GM12864 (cell line): ENCODE results near the gene IPCEF1.
"Not testable (repeated sequence)": the region's sequence is repeated elsewhere in the genome, so short reads cannot be mapped to it uniquely, and the experiment has no call there.

Experiments used
- DNase-seq: peaks from one replicate; pipeline ENCODE4 v3.0.0-alpha.2; 2011; ENCODE audit warnings: low read depth
- H3K4me3 ChIP-seq: 2 replicates; pipeline ENCODE4 v1.5.1; 2011; ENCODE audit warnings: mild to moderate bottlenecking, low read depth, low read length, control low read depth
- TF ChIP-seq, protein P1 (sequence below): IDR thresholded peaks from 2 replicates; pipeline ENCODE4 v1.5.1; 2011; ENCODE audit warnings: low read depth, mild to moderate bottlenecking, moderate library complexity, low read length, control low read depth, inconsistent platforms; ENCODE audit errors: missing control alignments

IPCEF1 gene

DNA sequence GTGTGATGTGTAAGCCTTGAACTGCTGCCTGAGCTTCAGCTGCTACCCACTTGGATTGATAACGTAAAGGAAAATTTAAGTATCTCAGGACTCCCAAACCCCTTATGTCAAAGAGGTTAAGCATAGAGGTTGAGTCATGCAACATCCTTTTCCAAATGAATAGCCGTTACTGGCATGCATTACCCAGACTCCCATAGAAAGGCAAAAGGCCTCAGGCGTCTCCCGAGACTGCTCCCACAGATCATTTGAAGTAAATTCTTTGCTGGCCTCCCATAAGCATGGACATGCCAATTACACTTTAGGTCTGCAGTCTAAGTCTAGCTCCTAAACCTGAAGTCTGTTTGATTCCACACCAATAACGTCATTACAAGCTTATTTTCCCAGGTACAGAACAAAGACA, 14.7 kb downstream of the IPCEF1 start:
- H3K4me3 ChIP-seq = no peak overlapping the region
- no peak for DNase-seq
- TF ChIP-seq, protein P1, sequence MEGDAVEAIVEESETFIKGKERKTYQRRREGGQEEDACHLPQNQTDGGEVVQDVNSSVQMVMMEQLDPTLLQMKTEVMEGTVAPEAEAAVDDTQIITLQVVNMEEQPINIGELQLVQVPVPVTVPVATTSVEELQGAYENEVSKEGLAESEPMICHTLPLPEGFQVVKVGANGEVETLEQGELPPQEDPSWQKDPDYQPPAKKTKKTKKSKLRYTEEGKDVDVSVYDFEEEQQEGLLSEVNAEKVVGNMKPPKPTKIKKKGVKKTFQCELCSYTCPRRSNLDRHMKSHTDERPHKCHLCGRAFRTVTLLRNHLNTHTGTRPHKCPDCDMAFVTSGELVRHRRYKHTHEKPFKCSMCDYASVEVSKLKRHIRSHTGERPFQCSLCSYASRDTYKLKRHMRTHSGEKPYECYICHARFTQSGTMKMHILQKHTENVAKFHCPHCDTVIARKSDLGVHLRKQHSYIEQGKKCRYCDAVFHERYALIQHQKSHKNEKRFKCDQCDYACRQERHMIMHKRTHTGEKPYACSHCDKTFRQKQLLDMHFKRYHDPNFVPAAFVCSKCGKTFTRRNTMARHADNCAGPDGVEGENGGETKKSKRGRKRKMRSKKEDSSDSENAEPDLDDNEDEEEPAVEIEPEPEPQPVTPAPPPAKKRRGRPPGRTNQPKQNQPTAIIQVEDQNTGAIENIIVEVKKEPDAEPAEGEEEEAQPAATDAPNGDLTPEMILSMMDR = no peak

DNA sequence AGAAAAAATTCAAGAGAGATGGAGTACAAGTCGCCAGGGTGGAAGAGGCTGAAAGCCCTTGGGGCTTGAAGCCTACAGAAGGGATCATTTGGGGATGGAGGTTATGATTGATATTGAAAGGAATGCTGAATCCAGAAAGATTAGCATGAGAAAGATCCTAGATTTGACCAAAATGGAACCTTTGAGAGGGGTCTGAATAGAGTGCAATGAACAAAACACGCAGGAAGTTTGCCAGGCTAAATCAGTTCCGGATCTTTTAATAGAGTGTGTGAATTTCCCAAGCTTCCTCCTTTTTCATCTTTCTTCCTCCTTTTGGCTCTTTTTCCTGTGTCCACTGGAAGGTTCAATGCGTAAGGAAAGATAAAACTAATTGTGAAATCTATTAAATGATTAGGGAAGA, 15.3 kb downstream of the IPCEF1 start:
- TF ChIP-seq, protein P1 = no peak
- H3K4me3 ChIP-seq = no peak overlapping the region
- DNase-seq = no peak

DNA sequence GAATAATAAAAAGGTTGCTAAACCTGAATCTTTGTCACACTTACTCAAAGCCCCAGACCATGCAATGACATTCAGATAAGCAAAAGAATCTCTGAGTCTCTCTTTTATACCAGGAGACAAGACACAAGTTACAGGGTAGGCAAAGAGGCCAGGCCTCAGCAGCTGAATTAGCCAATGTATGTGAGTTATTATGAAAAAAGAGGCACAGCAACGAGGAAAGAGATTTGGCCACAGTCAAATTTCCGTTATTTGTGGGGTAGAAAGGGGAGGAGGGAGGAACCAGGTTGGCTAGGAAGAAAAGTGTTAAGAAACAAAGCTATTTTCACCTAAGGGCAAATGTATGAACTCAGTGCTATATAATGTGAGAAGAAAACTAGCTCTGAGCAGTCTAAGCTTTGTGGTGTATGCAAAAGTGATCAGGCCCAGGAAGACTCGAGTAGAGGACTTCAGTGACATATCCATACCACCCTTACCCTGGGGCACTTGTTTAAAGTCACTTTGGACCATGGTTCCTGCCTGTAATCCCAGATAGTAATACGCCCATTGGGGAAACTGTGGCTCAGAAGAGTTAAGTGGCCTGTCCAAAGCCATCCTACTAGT, 19.1 kb downstream of the IPCEF1 start:
- no peak for DNase-seq
- TF ChIP-seq, protein P1 = no peak
- H3K4me3 ChIP-seq = no peak overlapping the region

DNA sequence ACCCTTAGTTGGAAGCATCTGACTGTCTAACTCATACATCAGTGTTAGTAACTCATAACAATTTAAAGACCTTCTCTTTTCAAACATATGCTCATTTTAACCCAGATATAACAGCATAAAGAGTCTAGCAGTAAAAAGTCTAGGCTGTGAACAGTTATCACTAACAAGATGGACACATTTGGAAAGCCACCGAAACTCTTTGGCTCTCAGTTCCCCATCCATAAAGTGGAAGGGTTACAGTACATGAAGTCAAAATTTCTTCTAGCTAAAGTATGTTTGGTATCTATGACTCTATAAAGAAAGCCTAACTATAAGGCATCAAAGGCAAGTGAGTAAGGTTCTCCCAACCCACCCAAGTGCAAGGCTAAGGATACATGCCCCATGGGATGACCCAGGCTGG, 22.5 kb downstream of the IPCEF1 start:
- H3K4me3 ChIP-seq, DNase-seq: not testable (repeated sequence)

DNA sequence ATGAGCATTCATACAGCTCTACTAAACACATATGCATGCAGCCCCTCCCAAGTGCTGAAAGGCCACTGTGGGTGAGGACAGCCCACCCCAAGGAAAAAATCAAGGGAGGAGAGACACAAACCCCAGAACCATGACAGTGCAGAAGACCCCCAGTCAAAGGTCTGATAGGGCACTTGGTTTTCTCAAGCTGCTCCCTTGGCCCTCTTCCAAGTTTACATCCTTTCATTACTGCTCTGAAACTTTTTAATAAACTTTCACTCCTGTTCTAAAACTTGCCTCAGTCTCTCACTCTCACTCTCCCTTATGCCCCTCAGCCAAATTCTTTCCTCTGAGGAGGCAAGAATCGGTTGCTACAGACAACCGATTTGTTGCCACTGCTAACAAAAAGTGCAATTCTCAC, 24.9 kb downstream of the IPCEF1 start:
- TF ChIP-seq, protein P1 = no peak
- H3K4me3 ChIP-seq = no peak overlapping the region
- no peak for DNase-seq

DNA sequence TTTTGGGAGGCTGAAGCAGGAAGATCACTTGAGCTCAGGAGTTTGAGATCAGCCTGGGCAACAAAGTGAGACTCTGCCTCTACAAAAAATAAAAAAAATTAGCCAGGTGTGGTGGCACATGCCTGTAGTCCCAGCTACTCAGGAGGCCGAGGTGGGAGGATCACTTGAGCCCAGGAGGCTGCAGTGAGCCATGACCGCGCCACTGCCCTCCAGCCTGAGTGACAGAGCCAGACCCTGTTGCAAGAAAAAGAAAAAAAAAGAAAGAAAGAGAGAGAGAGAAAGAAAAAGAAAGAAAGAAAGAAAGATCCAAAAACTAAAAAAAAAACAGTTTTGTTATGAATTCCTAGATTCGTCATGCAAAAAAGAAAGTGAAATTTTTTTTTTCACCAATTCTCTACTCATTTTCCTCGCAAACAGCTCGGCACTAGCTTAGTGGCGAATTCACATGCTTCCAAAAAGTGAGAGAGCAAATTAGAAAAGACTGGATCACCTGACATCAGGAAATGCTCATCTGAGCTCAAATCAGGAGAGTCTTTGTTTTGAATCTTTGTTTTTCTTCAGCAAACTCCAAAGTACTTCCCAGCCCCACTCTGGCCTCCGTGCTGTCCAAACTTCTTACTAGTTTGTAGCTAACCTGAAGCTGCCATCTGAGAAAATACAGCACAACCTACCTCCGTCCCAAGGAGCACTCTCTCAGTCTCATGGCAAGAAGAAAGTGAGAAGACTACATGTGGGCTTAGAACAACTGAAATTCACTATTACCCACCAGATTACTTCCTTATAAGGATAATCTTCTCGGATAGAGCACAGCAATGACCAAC, 27.0 kb downstream of the IPCEF1 start:
- DNase-seq = no peak
- TF ChIP-seq, protein P1 = no peak
- H3K4me3 ChIP-seq = no peak overlapping the region

DNA sequence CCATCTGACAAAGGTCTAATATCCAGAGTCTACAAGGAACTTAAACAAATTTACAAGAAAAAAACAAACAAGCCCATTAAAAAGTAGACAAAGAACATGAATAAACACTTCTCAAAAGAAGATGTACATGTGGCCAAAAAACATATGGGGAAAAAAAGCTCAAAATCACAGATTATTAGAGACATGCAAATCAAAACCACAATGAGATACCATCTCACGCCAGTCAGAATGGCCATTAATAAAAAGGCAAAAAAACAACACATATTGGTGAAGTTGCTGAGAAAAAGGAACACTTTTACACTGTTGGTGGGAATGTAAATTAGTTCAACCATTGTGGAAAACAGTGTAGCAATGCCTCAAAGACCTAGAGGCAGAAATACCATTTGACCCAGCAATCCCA, 29.3 kb downstream of the IPCEF1 start:
- DNase-seq, H3K4me3 ChIP-seq: not testable (repeated sequence)

DNA sequence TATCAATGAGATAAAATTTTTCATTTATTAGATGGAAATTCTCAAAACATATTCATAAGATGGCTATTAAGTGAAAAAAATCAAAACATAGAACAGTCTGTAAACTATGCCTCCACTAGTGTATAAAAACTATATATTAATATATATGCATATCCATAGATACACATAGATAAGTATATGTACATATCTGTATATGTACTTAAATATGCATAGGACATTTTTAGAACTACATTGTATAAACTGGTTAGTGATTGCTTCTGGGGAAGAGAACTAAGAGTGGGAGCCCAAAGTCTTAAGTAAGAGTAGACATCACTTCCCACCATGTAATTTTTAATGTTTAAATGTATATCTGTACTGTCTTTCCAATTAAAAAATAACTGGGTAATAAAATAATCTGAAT, 31.5 kb downstream of the IPCEF1 start:
- TF ChIP-seq, protein P1 = no peak
- no peak overlapping the region for H3K4me3 ChIP-seq
- no peak for DNase-seq
